GM18873 (cell line): ENCODE data around the gene SNAPIN.
"Not testable (repeated sequence)": the region's sequence is repeated elsewhere in the genome, so short reads cannot be mapped to it uniquely, and the experiment has no call there.

Experiments
- ATAC-seq: cut with Tn5 transposase; IDR thresholded peaks from one replicate; pipeline ENCODE4 v1.9.1; 2021; ENCODE audit warnings: mild to moderate bottlenecking, moderate library complexity, moderate number of reproducible peaks; ENCODE audit not compliant: unreplicated experiment, low FRiP score

SNAPIN gene

GRCh38 chr1:153626904-153627714, 31.4 kb upstream of the SNAPIN start, which contains the start of gene S100A13:
Gene S100A13, minus strand, starts transcription at chr1:153627505. Its CDS starts 1,033 bp downstream, at chr1:153626472.
- no peak for ATAC-seq

- ATAC-seq, result no peak
Measured at GRCh38 chr1:153627715-153628626, 30.5 kb upstream of the SNAPIN start, which contains the start of gene S100A1. Gene S100A1, plus strand, starts transcription at chr1:153628434. Its CDS starts 2,088 bp downstream, at chr1:153630522.

- ATAC-seq, result no peak
Measured at GRCh38 chr1:153628638-153629342, 29.7 kb upstream of the SNAPIN start.

- ATAC-seq, result no peak
Measured at GRCh38 chr1:153629343-153629665, 29.2 kb upstream of the SNAPIN start.

- no peak for ATAC-seq
Measured at GRCh38 chr1:153629971-153630370, 28.5 kb upstream of the SNAPIN start.

- ATAC-seq, result no peak
Measured at GRCh38 chr1:153630384-153630783, 28.1 kb upstream of the SNAPIN start.

- ATAC-seq, result no peak
Measured at GRCh38 chr1:153631047-153632022, 27.2 kb upstream of the SNAPIN start.

GRCh38 chr1:153633161-153633753, 25.2 kb upstream of the SNAPIN start:
- no peak for ATAC-seq

GRCh38 chr1:153633754-153634665, 24.5 kb upstream of the SNAPIN start, which contains the start of gene CHTOP:
Gene CHTOP, plus strand, starts transcription at chr1:153634066. Its CDS starts 2,523 bp downstream, at chr1:153636589.
- ATAC-seq, result peak; percentile 88

GRCh38 chr1:153635872-153636271, 22.6 kb upstream of the SNAPIN start:
- ATAC-seq, result no peak

GRCh38 chr1:153636312-153636711, 22.2 kb upstream of the SNAPIN start:
- no peak for ATAC-seq

GRCh38 chr1:153638261-153638660, 20.2 kb upstream of the SNAPIN start:
- no peak for ATAC-seq

GRCh38 chr1:153639280-153639679, 19.2 kb upstream of the SNAPIN start:
- no peak for ATAC-seq

- ATAC-seq, result not testable (repeated sequence)
Measured at GRCh38 chr1:153640213-153640612, 18.3 kb upstream of the SNAPIN start.

GRCh38 chr1:153640861-153641260, 17.6 kb upstream of the SNAPIN start:
- ATAC-seq, result no peak

- no peak for ATAC-seq
Measured at GRCh38 chr1:153642161-153642560, 16.3 kb upstream of the SNAPIN start.

- no peak for ATAC-seq
Measured at GRCh38 chr1:153643100-153643499, 15.4 kb upstream of the SNAPIN start.

GRCh38 chr1:153643816-153644215, 14.7 kb upstream of the SNAPIN start:
- ATAC-seq, result no peak
